OCI-LY1 (cell line): Measurements from ENCODE around the gene TRAF3IP3.

Experiments
- H2AFZ ChIP-seq: fragments of 200-600 bp; sonication (generic), shearing (Covaris generic); 2 replicates; pipeline ENCODE4 v1.6.0; 2014; ENCODE audit warnings: antibody characterized with exemption, mild to moderate bottlenecking, low read length
- H3F3A ChIP-seq: fragments of 200-600 bp; sonication (generic), shearing (Covaris generic); 2 replicates; pipeline ENCODE4 v1.6.0; 2014; ENCODE audit warnings: mild to moderate bottlenecking, antibody characterized with exemption, low read length, moderate library complexity; ENCODE audit not compliant: insufficient read depth
- H3K27ac ChIP-seq: fragments of 200-600 bp; sonication (generic); 2 replicates; pipeline ENCODE4 v1.5.1; 2014; ENCODE audit warnings: low read length, mixed run types, mild to moderate bottlenecking, low read depth; ENCODE audit not compliant: poor library complexity, severe bottlenecking
- H3K27me3 ChIP-seq: fragments of 200-600 bp; sonication (generic); 2 replicates; pipeline ENCODE4 v1.6.0; 2014; ENCODE audit warnings: antibody characterized with exemption, mild to moderate bottlenecking, low read length, moderate library complexity; ENCODE audit not compliant: insufficient read depth
- H3K36me3 ChIP-seq: fragments of 200-600 bp; sonication (generic); 2 replicates; pipeline ENCODE4 v1.6.1; 2014; ENCODE audit warnings: mild to moderate bottlenecking, antibody characterized with exemption, low read length, moderate library complexity, mixed read lengths; ENCODE audit not compliant: insufficient read depth
- H3K4me1 ChIP-seq: fragments of 200-600 bp; sonication (generic); 2 replicates; pipeline ENCODE4 v1.5.1; 2014; ENCODE audit warnings: mild to moderate bottlenecking, low read length, moderate library complexity; ENCODE audit not compliant: insufficient read depth, severe bottlenecking
- H3K4me2 ChIP-seq: fragments of 200-600 bp; sonication (generic), shearing (Covaris generic); 2 replicates; pipeline ENCODE4 v1.6.1; 2014; ENCODE audit warnings: low read length
- H3K4me3 ChIP-seq: fragments of 200-600 bp; sonication (generic); 2 replicates; pipeline ENCODE4 v1.5.1; 2014; ENCODE audit warnings: low read length, low read depth, mild to moderate bottlenecking, mixed read lengths; ENCODE audit not compliant: poor library complexity, severe bottlenecking
- H3K79me2 ChIP-seq: fragments of 200-600 bp; shearing (Covaris generic); 2 replicates; pipeline ENCODE4 v1.6.1; 2016; ENCODE audit warnings: mixed run types, low read length, mixed read lengths; ENCODE audit not compliant: insufficient read depth
- H3K9ac ChIP-seq: fragments of 200-600 bp; sonication (generic), shearing (Covaris generic); 2 replicates; pipeline ENCODE4 v1.6.1; 2014; ENCODE audit warnings: mild to moderate bottlenecking, low read length, mixed read lengths
- H3K9me2 ChIP-seq: fragments of 200-600 bp; sonication (generic), shearing (Covaris generic); 2 replicates; pipeline ENCODE4 v1.6.1; 2014; ENCODE audit warnings: low read depth, mild to moderate bottlenecking, low read length, mixed read lengths
- H3K9me3 ChIP-seq: fragments of 200-600 bp; shearing (Covaris generic); 2 replicates; pipeline ENCODE4 v1.6.1; 2014; ENCODE audit warnings: low read length, mixed read lengths
- H4K20me1 ChIP-seq: fragments of 200-600 bp; sonication (generic), shearing (Covaris generic); 2 replicates; pipeline ENCODE4 v1.6.0; 2016; ENCODE audit warnings: mild to moderate bottlenecking, low read length; ENCODE audit not compliant: insufficient read depth
- EZH2 ChIP-seq: fragments of 200-600 bp; sonication (generic), shearing (Covaris generic); IDR thresholded peaks from 2 replicates; pipeline ENCODE4 v1.8.0; 2017; ENCODE audit warnings: borderline replicate concordance, mixed run types, mild to moderate bottlenecking, antibody characterized with exemption, low read length, moderate library complexity, mixed read lengths
- TF ChIP-seq, protein P1 (sequence below): fragments of 200-600 bp; sonication (generic), shearing (Covaris generic); IDR thresholded peaks from 2 replicates; pipeline ENCODE4 v1.5.1; 2017; ENCODE audit warnings: mild to moderate bottlenecking, antibody characterized with exemption, low read length, moderate library complexity, mixed read lengths

Gene TRAF3IP3

DNA sequence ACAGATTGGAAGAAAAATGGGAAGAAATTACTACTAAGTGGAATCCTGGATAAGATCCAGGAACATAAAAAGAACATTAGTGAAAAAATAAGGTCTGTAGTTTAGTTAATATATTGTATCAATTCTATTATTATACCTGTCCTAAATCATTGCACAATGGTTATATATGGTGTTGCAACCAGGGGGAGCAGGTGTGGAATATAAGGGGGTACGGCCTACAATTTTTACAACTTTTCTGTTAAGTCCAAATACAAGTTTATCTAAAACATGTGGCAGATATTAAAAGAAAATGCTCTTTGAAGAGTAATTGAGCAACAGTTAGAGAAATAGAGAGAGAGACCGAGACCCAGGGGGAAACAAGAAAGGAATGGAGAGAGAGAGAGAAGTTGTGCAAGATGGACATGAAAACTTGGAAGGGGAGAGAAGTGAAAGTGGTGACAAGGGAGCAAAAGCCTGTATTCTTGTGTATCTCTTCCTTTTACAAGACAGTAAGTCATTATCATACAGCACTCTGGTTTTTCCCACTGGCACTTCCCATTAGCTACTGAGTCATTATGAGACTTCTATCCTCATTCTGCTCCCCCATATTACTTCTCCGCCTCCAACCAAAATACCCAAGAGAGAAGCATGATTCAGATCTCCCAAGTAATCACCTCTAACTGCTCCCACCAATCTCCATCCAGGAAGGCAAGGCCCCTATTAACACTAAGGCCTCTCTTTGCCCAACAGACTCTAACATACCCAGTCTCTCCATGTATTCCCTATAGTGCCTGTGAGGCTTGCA, 22.3 kb upstream of the TRAF3IP3 start:
- no peak overlapping the region for H3K27ac ChIP-seq
- no peak overlapping the region for H3K9ac ChIP-seq
- no peaks in the 10 kb centered on the region for H3K79me2 ChIP-seq
- no peak overlapping the region for H3K4me3 ChIP-seq
- TF ChIP-seq EZH2 = no peak
- TF ChIP-seq, protein P1, sequence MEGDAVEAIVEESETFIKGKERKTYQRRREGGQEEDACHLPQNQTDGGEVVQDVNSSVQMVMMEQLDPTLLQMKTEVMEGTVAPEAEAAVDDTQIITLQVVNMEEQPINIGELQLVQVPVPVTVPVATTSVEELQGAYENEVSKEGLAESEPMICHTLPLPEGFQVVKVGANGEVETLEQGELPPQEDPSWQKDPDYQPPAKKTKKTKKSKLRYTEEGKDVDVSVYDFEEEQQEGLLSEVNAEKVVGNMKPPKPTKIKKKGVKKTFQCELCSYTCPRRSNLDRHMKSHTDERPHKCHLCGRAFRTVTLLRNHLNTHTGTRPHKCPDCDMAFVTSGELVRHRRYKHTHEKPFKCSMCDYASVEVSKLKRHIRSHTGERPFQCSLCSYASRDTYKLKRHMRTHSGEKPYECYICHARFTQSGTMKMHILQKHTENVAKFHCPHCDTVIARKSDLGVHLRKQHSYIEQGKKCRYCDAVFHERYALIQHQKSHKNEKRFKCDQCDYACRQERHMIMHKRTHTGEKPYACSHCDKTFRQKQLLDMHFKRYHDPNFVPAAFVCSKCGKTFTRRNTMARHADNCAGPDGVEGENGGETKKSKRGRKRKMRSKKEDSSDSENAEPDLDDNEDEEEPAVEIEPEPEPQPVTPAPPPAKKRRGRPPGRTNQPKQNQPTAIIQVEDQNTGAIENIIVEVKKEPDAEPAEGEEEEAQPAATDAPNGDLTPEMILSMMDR = no peak
- no peaks in the 10 kb centered on the region for H4K20me1 ChIP-seq
- no peak overlapping the region for H2AFZ ChIP-seq
- no peak overlapping the region for H3K4me2 ChIP-seq
- no peaks in the 10 kb centered on the region for H3K4me1 ChIP-seq
- H3K27me3 ChIP-seq = no peaks in the 10 kb centered on the region
- no peaks in the 10 kb centered on the region for H3F3A ChIP-seq
- no peaks in the 10 kb centered on the region for H3K9me2 ChIP-seq
- H3K36me3 ChIP-seq = no peaks in the 10 kb centered on the region
- H3K9me3 ChIP-seq = no peaks in the 10 kb centered on the region

DNA sequence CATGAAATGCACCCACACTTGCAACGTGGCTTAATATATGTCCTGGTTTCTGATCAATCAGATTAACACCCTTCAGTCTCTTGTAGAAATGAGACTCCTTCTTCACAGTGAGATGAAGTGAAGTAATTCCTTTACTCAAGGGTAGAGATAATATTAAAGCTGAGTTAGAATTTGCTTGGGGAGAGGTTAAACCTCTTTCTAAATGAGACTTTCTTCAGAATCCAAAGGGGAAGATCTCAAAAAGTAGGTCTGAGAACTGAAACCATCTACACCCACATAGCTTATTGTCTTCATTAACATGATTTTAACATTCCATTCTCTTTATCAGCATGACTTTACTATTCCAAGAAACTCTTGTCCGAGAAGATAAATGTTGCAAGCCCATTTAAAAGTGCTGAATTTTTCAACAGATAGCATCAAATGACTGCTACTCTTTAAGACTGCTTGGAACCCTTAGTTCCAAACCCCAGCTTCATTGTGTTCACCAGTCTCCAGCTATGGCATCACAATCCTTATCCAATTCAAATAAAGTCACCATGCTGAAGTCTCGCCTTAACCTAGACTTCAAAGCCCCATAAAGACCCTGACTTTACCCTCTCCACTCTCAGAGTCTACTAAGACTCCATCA, 19.2 kb upstream of the TRAF3IP3 start:
- no peak overlapping the region for H3K27ac ChIP-seq
- H3F3A ChIP-seq = no peaks in the 10 kb centered on the region
- no peaks in the 10 kb centered on the region for H4K20me1 ChIP-seq
- no peak overlapping the region for H3K9ac ChIP-seq
- H3K36me3 ChIP-seq = no peaks in the 10 kb centered on the region
- H3K4me1 ChIP-seq = no peaks in the 10 kb centered on the region
- H3K4me2 ChIP-seq = no peak overlapping the region
- no peaks in the 10 kb centered on the region for H3K79me2 ChIP-seq
- no peak overlapping the region for H3K4me3 ChIP-seq
- no peaks in the 10 kb centered on the region for H3K9me3 ChIP-seq
- H3K27me3 ChIP-seq = no peaks in the 10 kb centered on the region
- H3K9me2 ChIP-seq = no peaks in the 10 kb centered on the region
- H2AFZ ChIP-seq = no peak overlapping the region
- TF ChIP-seq, protein P1 = no peak
- no peak for TF ChIP-seq EZH2

GRCh38 chr1:209737118-209737505, 18.7 kb upstream of the TRAF3IP3 start:
- H2AFZ ChIP-seq = no peak overlapping the region
- H3K4me2 ChIP-seq = no peak overlapping the region
- no peaks in the 10 kb centered on the region for H4K20me1 ChIP-seq
- H3K27ac ChIP-seq = no peak overlapping the region
- no peak for TF ChIP-seq EZH2
- TF ChIP-seq, protein P1 = no peak
- H3K9ac ChIP-seq = no peak overlapping the region
- no peaks in the 10 kb centered on the region for H3F3A ChIP-seq
- no peaks in the 10 kb centered on the region for H3K9me3 ChIP-seq
- H3K9me2 ChIP-seq = no peaks in the 10 kb centered on the region
- no peaks in the 10 kb centered on the region for H3K4me1 ChIP-seq
- no peaks in the 10 kb centered on the region for H3K79me2 ChIP-seq
- no peaks in the 10 kb centered on the region for H3K27me3 ChIP-seq
- no peaks in the 10 kb centered on the region for H3K36me3 ChIP-seq
- H3K4me3 ChIP-seq = no peak overlapping the region
